SU-DHL-6 (cell line): ENCODE measurements around the gene IGSF21.

ENCODE experiments used
- H2AFZ ChIP-seq: fragments of 200-600 bp; sonication (generic); 2 replicates; pipeline ENCODE4 v1.6.1; 2014; ENCODE audit warnings: low read depth, mild to moderate bottlenecking, moderate library complexity, mixed read lengths, antibody characterized with exemption, low read length; ENCODE audit not compliant: severe bottlenecking
- H3F3A ChIP-seq: fragments of 200-600 bp; shearing (Covaris generic); 2 replicates; pipeline ENCODE4 v1.6.0; 2016; ENCODE audit warnings: antibody characterized with exemption, mild to moderate bottlenecking; ENCODE audit not compliant: insufficient read depth
- H3K27ac ChIP-seq: fragments of 200-600 bp; sonication (generic); 2 replicates; pipeline ENCODE4 v1.5.1; 2016; ENCODE audit warnings: low read depth, mild to moderate bottlenecking, low read length, moderate library complexity, mixed read lengths
- H3K27me3 ChIP-seq: fragments of 200-600 bp; sonication (generic), shearing (Covaris generic); 2 replicates; pipeline ENCODE4 v1.6.0; 2014; ENCODE audit warnings: mild to moderate bottlenecking, low read length
- H3K36me3 ChIP-seq: fragments of 200-600 bp; sonication (generic); 2 replicates; pipeline ENCODE4 v1.6.1; 2014; ENCODE audit warnings: mild to moderate bottlenecking, low read length, mixed read lengths
- H3K4me2 ChIP-seq: fragments of 300-600, 200-600 bp; shearing (Covaris generic), sonication (generic); 2 replicates; pipeline ENCODE4 v1.6.0; 2014; ENCODE audit warnings: low read length, low read depth, mild to moderate bottlenecking; ENCODE audit not compliant: poor library complexity, severe bottlenecking
- H3K4me3 ChIP-seq: fragments of 200-600 bp; sonication (generic); 2 replicates; pipeline ENCODE4 v1.5.1; 2014; ENCODE audit warnings: antibody characterized with exemption, low read length, mild to moderate bottlenecking, mixed read lengths; ENCODE audit not compliant: insufficient read depth, poor library complexity, severe bottlenecking
- H3K79me2 ChIP-seq: fragments of 200-600 bp; sonication (generic); 2 replicates; pipeline ENCODE4 v1.6.1; 2014; ENCODE audit warnings: mild to moderate bottlenecking, low read length, moderate library complexity; ENCODE audit not compliant: insufficient read depth
- H3K9ac ChIP-seq: fragments of 200-600 bp; sonication (generic); 2 replicates; pipeline ENCODE4 v1.7.0; 2014; ENCODE audit warnings: mild to moderate bottlenecking, low read length
- H3K9me2 ChIP-seq: fragments of 200-600 bp; sonication (generic); replicated peaks from 2 replicates; pipeline ENCODE4 v1.6.1; 2014; ENCODE audit warnings: low read length; ENCODE audit not compliant: insufficient read depth
- H3K9me3 ChIP-seq: fragments of 200-600 bp; sonication (generic); 2 replicates; pipeline ENCODE4 v1.6.1; 2014; ENCODE audit warnings: low read length, mixed read lengths; ENCODE audit not compliant: insufficient read depth
- H4K20me1 ChIP-seq: fragments of 200-600 bp; sonication (generic); 2 replicates; pipeline ENCODE4 v1.6.1; 2014; ENCODE audit warnings: low read depth, mild to moderate bottlenecking, antibody characterized with exemption, low read length, moderate library complexity, mixed read lengths
- EZH2phosphoT487 ChIP-seq: fragments of 200-600 bp; sonication (generic), shearing (Covaris generic); conservative IDR thresholded peaks from 2 replicates; pipeline ENCODE4 v1.6.1; 2018; ENCODE audit warnings: mild to moderate bottlenecking, antibody characterized with exemption, low read length, moderate library complexity, mixed read lengths
- TF ChIP-seq, protein P1 (sequence below): fragments of 200-600 bp; sonication (generic); IDR thresholded peaks from one replicate; pipeline ENCODE4 v1.5.1; 2017; ENCODE audit warnings: antibody characterized with exemption, mild to moderate bottlenecking, low read length, moderate library complexity; ENCODE audit not compliant: insufficient read depth, poor library complexity, severe bottlenecking

Gene IGSF21

DNA sequence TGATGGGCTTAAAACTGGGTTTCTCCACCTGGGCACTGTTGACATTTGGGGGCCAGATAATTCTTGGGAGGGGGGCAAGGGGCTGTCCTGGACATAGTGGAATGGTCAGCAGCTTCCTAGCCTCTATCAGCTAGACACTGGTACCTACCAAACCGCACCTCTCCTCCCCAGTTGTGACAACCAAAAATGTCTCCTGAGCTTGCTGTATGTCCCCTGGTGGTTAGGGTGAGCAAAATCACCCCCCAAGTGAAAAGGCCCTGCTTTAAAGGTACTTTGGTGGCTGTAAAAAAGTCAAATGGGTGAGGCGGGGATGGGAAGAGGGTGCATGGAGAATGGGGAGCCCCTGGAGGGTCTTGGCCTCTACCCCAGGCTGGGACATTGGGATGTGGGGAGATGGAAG, 182.0 kb downstream of the IGSF21 start:
- H3K4me3 ChIP-seq, result no peak overlapping the region
- no peak for TF ChIP-seq EZH2phosphoT487
- TF ChIP-seq, protein P1, sequence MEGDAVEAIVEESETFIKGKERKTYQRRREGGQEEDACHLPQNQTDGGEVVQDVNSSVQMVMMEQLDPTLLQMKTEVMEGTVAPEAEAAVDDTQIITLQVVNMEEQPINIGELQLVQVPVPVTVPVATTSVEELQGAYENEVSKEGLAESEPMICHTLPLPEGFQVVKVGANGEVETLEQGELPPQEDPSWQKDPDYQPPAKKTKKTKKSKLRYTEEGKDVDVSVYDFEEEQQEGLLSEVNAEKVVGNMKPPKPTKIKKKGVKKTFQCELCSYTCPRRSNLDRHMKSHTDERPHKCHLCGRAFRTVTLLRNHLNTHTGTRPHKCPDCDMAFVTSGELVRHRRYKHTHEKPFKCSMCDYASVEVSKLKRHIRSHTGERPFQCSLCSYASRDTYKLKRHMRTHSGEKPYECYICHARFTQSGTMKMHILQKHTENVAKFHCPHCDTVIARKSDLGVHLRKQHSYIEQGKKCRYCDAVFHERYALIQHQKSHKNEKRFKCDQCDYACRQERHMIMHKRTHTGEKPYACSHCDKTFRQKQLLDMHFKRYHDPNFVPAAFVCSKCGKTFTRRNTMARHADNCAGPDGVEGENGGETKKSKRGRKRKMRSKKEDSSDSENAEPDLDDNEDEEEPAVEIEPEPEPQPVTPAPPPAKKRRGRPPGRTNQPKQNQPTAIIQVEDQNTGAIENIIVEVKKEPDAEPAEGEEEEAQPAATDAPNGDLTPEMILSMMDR, result no peak
- no peak overlapping the region for H3K27ac ChIP-seq
- H3K9ac ChIP-seq, result no peak overlapping the region
- H3K79me2 ChIP-seq, result no peaks in the 10 kb centered on the region
- H3K9me2 ChIP-seq, result no peaks in the 10 kb centered on the region
- H4K20me1 ChIP-seq, result no peaks in the 10 kb centered on the region
- H3F3A ChIP-seq, result no peaks in the 10 kb centered on the region
- no peak overlapping the region for H3K4me2 ChIP-seq
- no peaks in the 10 kb centered on the region for H3K27me3 ChIP-seq
- no peaks in the 10 kb centered on the region for H3K36me3 ChIP-seq
- H2AFZ ChIP-seq, result no peak overlapping the region
- no peaks in the 10 kb centered on the region for H3K9me3 ChIP-seq

DNA sequence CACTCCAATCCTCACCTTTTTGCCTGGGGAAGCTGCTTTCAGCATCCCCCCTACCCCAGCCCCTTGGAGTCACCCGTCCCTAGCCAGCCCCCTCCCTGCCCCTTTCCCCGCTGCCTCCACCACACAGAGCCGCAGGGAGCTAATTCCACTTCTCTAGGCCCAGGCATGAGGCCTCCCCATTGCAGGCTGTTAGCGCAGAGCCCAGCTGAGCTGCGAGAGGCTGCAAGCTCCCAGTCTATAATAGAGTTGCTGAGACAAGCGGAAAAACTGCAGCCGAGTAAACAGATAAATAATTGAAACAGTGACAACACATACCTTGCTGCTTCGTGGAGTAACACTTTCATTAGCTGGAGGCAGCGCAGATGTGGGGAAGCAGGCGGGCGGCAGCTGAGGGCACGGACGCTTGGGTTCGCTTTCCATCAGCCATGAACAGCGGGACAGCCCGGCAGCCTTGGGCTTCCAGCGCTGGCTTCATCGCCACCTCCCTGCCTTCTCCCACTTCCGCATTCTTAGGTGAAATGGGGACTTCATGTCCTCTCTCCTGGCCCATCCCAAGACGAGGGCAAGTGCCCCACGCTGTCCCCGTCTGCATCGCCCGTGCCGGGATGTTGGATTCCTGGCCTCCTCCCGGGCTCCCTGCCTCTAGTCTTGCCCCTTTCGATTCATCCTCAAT, 183.3 kb downstream of the IGSF21 start:
- H3K9me3 ChIP-seq, result no peaks in the 10 kb centered on the region
- H3K9ac ChIP-seq, result no peak overlapping the region
- no peaks in the 10 kb centered on the region for H3K9me2 ChIP-seq
- no peak overlapping the region for H2AFZ ChIP-seq
- H3K79me2 ChIP-seq, result no peaks in the 10 kb centered on the region
- H3K4me2 ChIP-seq, result no peak overlapping the region
- H3K36me3 ChIP-seq, result no peaks in the 10 kb centered on the region
- H3F3A ChIP-seq, result no peaks in the 10 kb centered on the region
- H4K20me1 ChIP-seq, result no peaks in the 10 kb centered on the region
- no peak overlapping the region for H3K4me3 ChIP-seq
- no peaks in the 10 kb centered on the region for H3K27me3 ChIP-seq
- TF ChIP-seq EZH2phosphoT487, result no peak
- TF ChIP-seq, protein P1, result no peak
- H3K27ac ChIP-seq, result no peak overlapping the region

DNA sequence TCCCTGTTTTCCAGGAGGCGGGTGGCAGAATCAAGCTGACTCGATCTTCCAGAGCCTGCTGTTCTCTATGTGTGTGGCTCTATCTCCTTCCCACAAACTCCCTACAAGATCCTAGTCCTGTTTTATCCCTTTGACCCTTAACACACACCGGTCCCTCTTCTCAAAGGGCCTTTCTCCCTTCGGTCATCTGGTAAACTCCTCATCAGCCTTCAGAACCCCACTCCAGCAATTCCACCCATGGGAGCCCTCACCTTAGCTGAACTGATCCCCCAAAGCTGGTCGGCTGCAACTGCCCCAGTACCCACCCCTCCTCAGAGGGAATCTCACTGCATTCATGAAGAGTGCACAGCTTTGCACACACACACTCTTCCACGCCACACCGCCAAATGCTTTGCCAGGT, 184.9 kb downstream of the IGSF21 start:
- H3F3A ChIP-seq, result no peaks in the 10 kb centered on the region
- H2AFZ ChIP-seq, result no peak overlapping the region
- no peaks in the 10 kb centered on the region for H3K9me3 ChIP-seq
- H3K79me2 ChIP-seq, result no peaks in the 10 kb centered on the region
- H3K36me3 ChIP-seq, result no peaks in the 10 kb centered on the region
- no peak overlapping the region for H3K9ac ChIP-seq
- no peak overlapping the region for H3K27ac ChIP-seq
- no peaks in the 10 kb centered on the region for H4K20me1 ChIP-seq
- no peaks in the 10 kb centered on the region for H3K9me2 ChIP-seq
- no peak overlapping the region for H3K4me2 ChIP-seq
- no peak overlapping the region for H3K4me3 ChIP-seq
- H3K27me3 ChIP-seq, result no peaks in the 10 kb centered on the region
- no peak for TF ChIP-seq EZH2phosphoT487
- TF ChIP-seq, protein P1, result no peak
